Measurements from ENCODE around the gene RPUSD3.
A peak's percentile ranks its signal among the peaks of the same experiment; 100 is the strongest.

The RPUSD3 gene

DNA sequence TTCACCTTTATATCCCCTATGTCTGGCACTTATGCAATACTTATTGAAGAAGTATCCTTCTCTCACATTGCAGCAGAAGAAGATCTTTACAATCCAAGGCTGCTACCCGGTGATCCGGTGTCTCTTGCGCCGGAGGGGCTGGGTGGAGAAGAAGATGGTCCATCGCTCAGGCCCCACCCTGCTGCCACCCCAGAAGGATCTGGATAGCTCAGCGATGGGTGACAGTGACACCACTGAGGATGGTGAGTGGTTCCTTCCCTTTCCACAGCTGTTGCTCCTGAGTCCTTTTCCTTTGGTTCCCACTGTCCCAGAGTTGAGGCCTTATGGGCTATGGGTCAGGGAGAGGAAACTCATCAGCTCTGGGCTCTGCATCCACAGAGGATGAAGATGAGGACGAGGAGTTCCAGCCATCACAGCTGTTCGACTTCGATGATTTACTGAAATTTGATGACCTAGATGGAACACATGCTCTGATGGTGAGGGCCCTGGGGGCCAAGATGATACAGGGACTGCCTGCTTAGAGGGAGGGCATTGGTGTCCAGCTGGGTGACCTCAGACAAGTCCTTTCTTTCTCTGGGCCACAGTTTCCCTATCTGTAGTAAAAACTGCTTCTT is 30.8 kb downstream of the RPUSD3 start:
- DNase-seq (ENCODE audit: low read depth, low spot score) = no peak
- TF ChIP-seq SUZ12 (IDR thresholded peaks at IDR 0.05; ENCODE audit: extremely low read depth, insufficient read depth, insufficient read length) (no peak), YY1 (IDR thresholded peaks at IDR 0.05; ENCODE audit: insufficient read depth, insufficient read length) (no peak), ZNF274 (IDR thresholded peaks at IDR 0.05; ENCODE audit: low read depth, low read length) (no peak)
- Histone ChIP-seq H3K4me1 (ENCODE audit: insufficient read depth, insufficient read length) (peaks cover 6% of the 10 kb centered on the region), H3K27me3 (ENCODE audit: insufficient read depth, insufficient read length) (peaks cover 17% of the 10 kb centered on the region), H3K9ac (ENCODE audit: insufficient read length, low read depth) (no peak overlapping the region), H3K9me3 (ENCODE audit: insufficient read depth, low read length) (no peaks in the 10 kb centered on the region), H3K4me3 (ENCODE audit: insufficient read length, low read depth) (no peak overlapping the region), H3K36me3 (ENCODE audit: insufficient read depth, insufficient read length, low read length) (peaks cover 12% of the 10 kb centered on the region)

DNA sequence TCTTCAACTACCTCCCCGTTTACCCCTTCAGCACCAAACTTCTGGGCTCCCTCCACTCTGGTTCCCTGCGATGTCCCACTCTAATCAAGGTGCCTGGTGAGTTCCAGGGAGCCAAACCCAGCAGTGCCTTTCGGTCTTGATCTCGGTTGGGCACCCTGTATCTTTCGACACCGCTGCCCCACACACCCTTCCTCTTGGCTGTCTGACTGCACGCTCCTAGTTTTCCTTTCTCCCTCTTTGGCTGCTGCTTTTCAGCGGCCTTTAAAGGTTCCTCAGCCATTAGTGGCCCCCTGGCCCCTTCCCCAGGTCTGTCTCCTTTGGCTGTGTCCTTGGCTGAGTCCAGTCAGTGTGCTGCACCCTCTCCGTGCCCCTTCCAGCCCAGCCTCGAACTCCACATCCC is 33.0 kb downstream of the RPUSD3 start:
- H3K4me3 ChIP-seq (ENCODE audit: insufficient read length, low read depth) = no peak overlapping the region
- H3K9ac ChIP-seq (ENCODE audit: insufficient read length, low read depth) = peak overlapping the region; percentile 84
- H3K27me3 ChIP-seq (ENCODE audit: insufficient read depth, insufficient read length) = peaks cover 17% of the 10 kb centered on the region
- H3K4me1 ChIP-seq (ENCODE audit: insufficient read depth, insufficient read length) = peaks cover 6% of the 10 kb centered on the region
- no peaks in the 10 kb centered on the region for H3K9me3 ChIP-seq (ENCODE audit: insufficient read depth, low read length)
- peaks cover 28% of the 10 kb centered on the region for H3K36me3 ChIP-seq (ENCODE audit: insufficient read depth, insufficient read length, low read length)
- TF ChIP-seq ZNF274 (IDR thresholded peaks at IDR 0.05; ENCODE audit: low read depth, low read length) (no peak), YY1 (IDR thresholded peaks at IDR 0.05; ENCODE audit: insufficient read depth, insufficient read length) (no peak), SUZ12 (IDR thresholded peaks at IDR 0.05; ENCODE audit: extremely low read depth, insufficient read depth, insufficient read length) (no peak)
- no peak for DNase-seq (ENCODE audit: low read depth, low spot score)

DNA sequence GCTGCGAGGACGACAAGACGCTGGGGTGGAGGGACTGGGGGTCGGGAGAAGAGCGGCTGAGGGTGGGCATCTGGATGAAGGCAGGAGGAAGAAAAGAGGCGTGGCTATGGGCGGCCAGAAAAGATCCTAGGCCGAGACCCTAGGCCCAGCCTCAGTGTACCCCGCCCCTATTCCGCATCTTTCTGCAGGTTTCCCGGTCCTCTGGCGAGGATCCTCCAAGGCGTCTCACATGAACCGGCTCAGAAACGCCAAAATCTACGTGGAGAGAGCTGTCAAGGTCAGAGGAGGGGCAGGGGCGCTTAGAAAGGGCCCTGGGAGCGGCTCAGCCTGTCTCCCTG is 33.4 kb downstream of the RPUSD3 start:
- Histone ChIP-seq H3K27me3 (ENCODE audit: insufficient read depth, insufficient read length) (peaks cover 17% of the 10 kb centered on the region), H3K4me3 (ENCODE audit: insufficient read length, low read depth) (peak overlapping the region; percentile 55), H3K4me1 (ENCODE audit: insufficient read depth, insufficient read length) (peaks cover 6% of the 10 kb centered on the region), H3K9ac (ENCODE audit: insufficient read length, low read depth) (peak overlapping the region; percentile 84), H3K36me3 (ENCODE audit: insufficient read depth, insufficient read length, low read length) (peaks cover 30% of the 10 kb centered on the region), H3K9me3 (ENCODE audit: insufficient read depth, low read length) (no peaks in the 10 kb centered on the region)
- TF ChIP-seq YY1 (IDR thresholded peaks at IDR 0.05; ENCODE audit: insufficient read depth, insufficient read length) (no peak), SUZ12 (IDR thresholded peaks at IDR 0.05; ENCODE audit: extremely low read depth, insufficient read depth, insufficient read length) (no peak), ZNF274 (IDR thresholded peaks at IDR 0.05; ENCODE audit: low read depth, low read length) (no peak)
- DNase-seq (ENCODE audit: low read depth, low spot score) = no peak

DNA sequence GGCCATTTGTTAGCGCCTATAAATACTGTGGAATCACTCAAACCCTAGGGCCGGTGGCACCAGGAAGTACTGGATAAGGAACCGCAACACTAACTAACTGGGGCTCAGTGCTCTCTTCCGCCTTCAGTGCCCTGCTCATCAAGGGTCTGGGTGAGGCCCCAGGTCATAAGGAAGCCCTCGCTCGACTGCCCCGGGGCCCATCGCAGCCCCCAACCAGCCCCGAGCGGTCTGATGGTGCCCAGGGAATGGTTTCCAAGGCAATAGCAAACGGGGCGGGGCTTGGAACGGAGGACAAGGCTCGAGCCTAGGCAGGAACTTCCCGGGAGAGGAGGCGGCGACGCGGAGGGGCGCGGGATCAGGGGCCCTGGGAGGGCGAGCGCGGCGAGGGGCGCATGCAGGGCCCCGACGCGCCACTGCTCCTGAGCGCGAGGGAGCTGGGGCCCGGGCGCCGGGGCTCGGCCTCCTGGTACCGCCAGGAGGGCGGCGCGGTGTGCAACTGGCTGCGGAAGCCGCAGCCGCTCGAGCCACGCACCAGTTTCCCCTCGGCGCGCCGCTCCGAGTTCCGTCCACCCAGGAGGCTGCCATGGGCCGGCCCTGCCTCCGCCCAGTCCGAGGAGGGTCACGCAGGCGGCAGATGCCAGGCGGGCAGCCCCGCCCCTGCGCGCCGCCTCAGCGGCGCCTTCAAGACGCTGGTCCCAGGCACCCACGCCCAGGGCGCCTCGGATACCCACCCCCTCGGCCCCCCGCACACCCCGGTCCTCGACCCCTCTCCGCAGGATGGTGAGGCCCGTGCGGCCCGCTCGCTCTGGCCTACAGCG is 34.0 kb downstream of the RPUSD3 start, which contains the start of gene TTLL3:
TSS of gene TTLL3 (plus strand) at position 648 of the 818 bp plus-strand sequence. CDS start 400 bp downstream, outside the sequence.
- Histone ChIP-seq H3K36me3 (ENCODE audit: insufficient read depth, insufficient read length, low read length) (peaks cover 36% of the 10 kb centered on the region), H3K27me3 (ENCODE audit: insufficient read depth, insufficient read length) (peaks cover 17% of the 10 kb centered on the region), H3K9ac (ENCODE audit: insufficient read length, low read depth) (peak within 1 kb of the TSS; percentile 84), H3K4me1 (ENCODE audit: insufficient read depth, insufficient read length) (peaks cover 6% of the 10 kb centered on the region), H3K4me3 (ENCODE audit: insufficient read length, low read depth) (peak within 1 kb of the TSS; percentile 55), H3K9me3 (ENCODE audit: insufficient read depth, low read length) (no peaks in the 10 kb centered on the region)
- TF ChIP-seq ZNF274 (IDR thresholded peaks at IDR 0.05; ENCODE audit: low read depth, low read length) (no peak), SUZ12 (IDR thresholded peaks at IDR 0.05; ENCODE audit: extremely low read depth, insufficient read depth, insufficient read length) (no peak), YY1 (IDR thresholded peaks at IDR 0.05; ENCODE audit: insufficient read depth, insufficient read length) (no peak)
- no peak for DNase-seq (ENCODE audit: low read depth, low spot score)

DNA sequence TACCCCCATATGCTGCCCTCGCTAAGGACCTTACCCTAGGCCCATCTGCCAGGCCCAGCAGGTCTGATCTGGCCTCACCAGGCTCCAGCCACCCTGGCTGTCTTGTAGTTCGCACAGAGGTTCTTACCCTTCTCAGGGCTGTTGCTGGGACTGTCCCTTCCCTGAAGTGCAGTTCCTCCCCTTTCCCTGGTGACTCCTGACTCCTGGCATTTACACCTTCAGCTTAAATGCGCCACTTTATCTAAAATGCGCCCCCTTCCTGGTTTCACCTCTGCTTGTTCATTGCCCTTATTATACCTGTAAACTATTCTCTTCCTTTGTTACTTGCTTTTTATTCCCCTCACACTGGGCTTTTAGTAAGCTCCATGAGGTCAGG is 34.6 kb downstream of the RPUSD3 start:
- peaks cover 17% of the 10 kb centered on the region for H3K27me3 ChIP-seq (ENCODE audit: insufficient read depth, insufficient read length)
- peaks cover 42% of the 10 kb centered on the region for H3K36me3 ChIP-seq (ENCODE audit: insufficient read depth, insufficient read length, low read length)
- H3K9ac ChIP-seq (ENCODE audit: insufficient read length, low read depth) = peak overlapping the region; percentile 84
- no peak overlapping the region for H3K4me3 ChIP-seq (ENCODE audit: insufficient read length, low read depth)
- no peak for DNase-seq (ENCODE audit: low read depth, low spot score)
- H3K9me3 ChIP-seq (ENCODE audit: insufficient read depth, low read length) = no peaks in the 10 kb centered on the region
- TF ChIP-seq YY1 (IDR thresholded peaks at IDR 0.05; ENCODE audit: insufficient read depth, insufficient read length) = no peak
- TF ChIP-seq SUZ12 (IDR thresholded peaks at IDR 0.05; ENCODE audit: extremely low read depth, insufficient read depth, insufficient read length) = no peak
- no peak for TF ChIP-seq ZNF274 (IDR thresholded peaks at IDR 0.05; ENCODE audit: low read depth, low read length)
- peaks cover 6% of the 10 kb centered on the region for H3K4me1 ChIP-seq (ENCODE audit: insufficient read depth, insufficient read length)

DNA sequence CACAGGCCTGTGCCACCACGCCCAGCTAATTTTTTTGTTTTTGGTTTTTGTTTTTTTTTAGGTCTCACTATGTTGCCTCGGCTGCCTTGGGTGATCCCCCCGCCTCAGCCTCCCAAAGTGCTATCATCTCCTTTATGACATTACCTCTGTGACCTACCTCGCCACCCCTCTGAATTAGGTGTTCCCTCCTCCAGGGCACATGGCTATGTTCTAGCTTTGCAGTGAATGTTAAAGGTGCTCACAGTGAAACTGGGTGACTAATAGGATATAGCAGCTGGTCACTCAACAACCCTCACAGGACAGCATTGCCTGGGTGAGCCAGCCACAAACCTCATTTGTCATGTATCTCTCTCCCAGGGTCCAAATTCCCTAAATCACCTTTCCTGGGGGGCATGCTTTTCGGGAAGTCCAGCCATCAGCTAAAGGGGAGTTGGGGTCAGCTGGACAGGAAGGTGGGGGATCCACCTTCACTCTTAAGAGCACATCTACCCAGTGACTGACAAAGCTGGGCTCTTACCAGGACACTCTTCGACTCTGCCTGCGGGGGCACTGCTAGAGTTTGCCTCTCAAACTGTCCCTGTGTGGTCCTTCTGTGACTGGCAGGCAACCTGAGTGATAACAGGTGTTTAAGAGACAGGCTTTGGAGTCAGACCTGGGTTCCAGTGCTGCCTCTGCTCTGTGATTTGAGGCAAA is 35.3 kb downstream of the RPUSD3 start:
- DNase-seq (ENCODE audit: low read depth, low spot score) = peak; percentile 42
- no peak overlapping the region for H3K9ac ChIP-seq (ENCODE audit: insufficient read length, low read depth)
- no peak for TF ChIP-seq YY1 (IDR thresholded peaks at IDR 0.05; ENCODE audit: insufficient read depth, insufficient read length)
- H3K27me3 ChIP-seq (ENCODE audit: insufficient read depth, insufficient read length) = peaks cover 17% of the 10 kb centered on the region
- peaks cover 48% of the 10 kb centered on the region for H3K36me3 ChIP-seq (ENCODE audit: insufficient read depth, insufficient read length, low read length)
- peaks cover 6% of the 10 kb centered on the region for H3K4me1 ChIP-seq (ENCODE audit: insufficient read depth, insufficient read length)
- no peak overlapping the region for H3K4me3 ChIP-seq (ENCODE audit: insufficient read length, low read depth)
- no peaks in the 10 kb centered on the region for H3K9me3 ChIP-seq (ENCODE audit: insufficient read depth, low read length)

DNA sequence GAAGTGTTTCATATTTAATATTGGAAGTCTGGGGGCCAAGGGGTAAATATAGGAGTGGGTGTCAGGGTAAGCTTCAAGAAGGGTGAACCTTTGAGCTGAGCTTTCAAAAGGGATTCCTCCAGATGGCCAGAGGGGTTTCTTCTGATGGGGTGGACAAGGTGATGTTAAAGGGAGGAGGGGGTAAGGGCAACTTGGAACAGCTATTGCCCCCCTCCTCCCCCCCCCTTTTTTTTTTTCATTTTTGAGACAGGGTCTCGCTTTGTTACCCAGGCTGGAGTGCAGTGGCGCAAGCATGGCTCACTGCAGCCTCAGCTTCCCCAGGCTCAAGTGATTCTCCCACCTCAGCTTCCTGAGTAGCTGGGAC is 35.8 kb downstream of the RPUSD3 start:
- H3K27me3 ChIP-seq (ENCODE audit: insufficient read depth, insufficient read length) = peaks cover 17% of the 10 kb centered on the region
- H3K4me1 ChIP-seq (ENCODE audit: insufficient read depth, insufficient read length) = peaks cover 6% of the 10 kb centered on the region
- H3K9ac ChIP-seq (ENCODE audit: insufficient read length, low read depth) = no peak overlapping the region
- H3K36me3 ChIP-seq (ENCODE audit: insufficient read depth, insufficient read length, low read length) = peaks cover 48% of the 10 kb centered on the region
- no peak for DNase-seq (ENCODE audit: low read depth, low spot score)
- H3K9me3 ChIP-seq (ENCODE audit: insufficient read depth, low read length) = no peaks in the 10 kb centered on the region
- H3K4me3 ChIP-seq (ENCODE audit: insufficient read length, low read depth) = no peak overlapping the region
- no peak for TF ChIP-seq YY1 (IDR thresholded peaks at IDR 0.05; ENCODE audit: insufficient read depth, insufficient read length)
- TF ChIP-seq ZNF274 (IDR thresholded peaks at IDR 0.05; ENCODE audit: low read depth, low read length) = no peak
- no peak for TF ChIP-seq SUZ12 (IDR thresholded peaks at IDR 0.05; ENCODE audit: extremely low read depth, insufficient read depth, insufficient read length)
